Mucosa of descending colon (tissue), 3 donors: Measurements from ENCODE around the gene MRM3. TPM values are rescaled to one million over a fixed set of nuclear protein-coding genes. Genes with fewer than 3 reads are reported as not detected.
"Not testable (repeated sequence)": the region's sequence is repeated elsewhere in the genome, so short reads cannot be mapped to it uniquely, and the experiment has no call there.

Experiments
- ATAC-seq: fragments of 200-7000 bp; cut with Tn5 transposase; one replicate; pipeline ENCODE4 v1.9.1; 2020; ENCODE audit warnings: mild to moderate bottlenecking, moderate library complexity
- DNase-seq, 3 donors: peaks; one replicate each; pipeline ENCODE4 v3.0.0-alpha.2; 2020
- H3K36me3 ChIP-seq: fragments of 200-600 bp; one replicate; pipeline ENCODE4 v1.8.0; 2021; ENCODE audit warnings: low read depth, mild to moderate bottlenecking
- H3K4me1 ChIP-seq: fragments of 200-600 bp; one replicate; pipeline ENCODE4 v1.8.0; 2021; ENCODE audit warnings: low read depth, mild to moderate bottlenecking
- H3K4me3 ChIP-seq: fragments of 200-600 bp; one replicate; pipeline ENCODE4 v1.8.0; 2021; ENCODE audit warnings: mild to moderate bottlenecking
- H3K9me3 ChIP-seq: fragments of 200-600 bp; one replicate; pipeline ENCODE4 v1.8.0; 2021; ENCODE audit warnings: mild to moderate bottlenecking
- intact Hi-C, 2 donors: fragments of 100-400 bp; cut with DNase I in 1 of 2; cut with micrococcal nuclease in 1 of 2; formaldehyde crosslinking; loops; one replicate each; pipeline versions ENCODE4 v1.11.0 to v1.11.1; 2022; cut with DNase I, micrococcal nuclease
- total RNA-seq, 3 donors: library from RNA; stranded (reverse); fragmentation: NEBNext Ultra II Directional in 2 of 3; extraction: Animal tissue kit (Norgen Biotek cat#: 25700) in 2 of 3; gene quantifications; one replicate each; pipeline versions ENCODE4 v1.2.1 to v1.2.4, GENCODE V29; 2021 to 2023
- TF ChIP-seq, protein P1 (sequence below): fragments of 200-600 bp; IDR thresholded peaks from one replicate; pipeline ENCODE4 v1.8.0; 2022; ENCODE audit warnings: antibody characterized with exemption, mild to moderate bottlenecking
- donor health status: DM: no; HTN: no; CAD: no; lungs with moderate emphysema.
- donor health status: DM: no; HTN: no; CAD: no.
- donor health status: DM: no; HTN: yes; CAD: no.

The MRM3 gene
- total RNA-seq, 3 donors from 2014 or later: 12.2 to 14.8 (median 12.4) TPM

DNA sequence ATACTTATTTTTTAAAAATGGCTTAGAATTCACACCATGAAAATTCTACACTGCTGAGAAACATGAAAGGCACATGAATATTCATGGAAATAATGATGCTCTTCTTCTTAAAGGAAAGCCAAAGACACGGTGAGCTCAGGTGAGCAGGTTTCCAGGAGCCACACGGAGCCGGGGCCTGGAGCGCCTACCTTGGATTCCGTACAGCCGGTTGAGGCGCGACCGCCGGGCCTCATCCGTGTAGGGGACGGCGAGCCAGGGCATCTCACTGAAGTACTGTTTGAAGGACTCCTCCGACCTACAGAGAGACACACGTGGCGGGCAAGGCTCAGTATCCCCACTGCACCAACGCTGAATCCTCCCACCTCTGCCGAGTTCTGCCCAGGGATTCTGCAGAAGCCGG, 37.1 kb downstream of the MRM3 start:
- no peaks in the 10 kb centered on the region for H3K36me3 ChIP-seq
- TF ChIP-seq, protein P1, sequence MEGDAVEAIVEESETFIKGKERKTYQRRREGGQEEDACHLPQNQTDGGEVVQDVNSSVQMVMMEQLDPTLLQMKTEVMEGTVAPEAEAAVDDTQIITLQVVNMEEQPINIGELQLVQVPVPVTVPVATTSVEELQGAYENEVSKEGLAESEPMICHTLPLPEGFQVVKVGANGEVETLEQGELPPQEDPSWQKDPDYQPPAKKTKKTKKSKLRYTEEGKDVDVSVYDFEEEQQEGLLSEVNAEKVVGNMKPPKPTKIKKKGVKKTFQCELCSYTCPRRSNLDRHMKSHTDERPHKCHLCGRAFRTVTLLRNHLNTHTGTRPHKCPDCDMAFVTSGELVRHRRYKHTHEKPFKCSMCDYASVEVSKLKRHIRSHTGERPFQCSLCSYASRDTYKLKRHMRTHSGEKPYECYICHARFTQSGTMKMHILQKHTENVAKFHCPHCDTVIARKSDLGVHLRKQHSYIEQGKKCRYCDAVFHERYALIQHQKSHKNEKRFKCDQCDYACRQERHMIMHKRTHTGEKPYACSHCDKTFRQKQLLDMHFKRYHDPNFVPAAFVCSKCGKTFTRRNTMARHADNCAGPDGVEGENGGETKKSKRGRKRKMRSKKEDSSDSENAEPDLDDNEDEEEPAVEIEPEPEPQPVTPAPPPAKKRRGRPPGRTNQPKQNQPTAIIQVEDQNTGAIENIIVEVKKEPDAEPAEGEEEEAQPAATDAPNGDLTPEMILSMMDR: no peak
- DNase-seq (no peak), ATAC-seq (no peak)
- no peaks in the 10 kb centered on the region for H3K4me1 ChIP-seq
- intact Hi-C loops: no loop called here
- H3K4me3 ChIP-seq: no peak overlapping the region
- H3K9me3 ChIP-seq: no peaks in the 10 kb centered on the region

DNA sequence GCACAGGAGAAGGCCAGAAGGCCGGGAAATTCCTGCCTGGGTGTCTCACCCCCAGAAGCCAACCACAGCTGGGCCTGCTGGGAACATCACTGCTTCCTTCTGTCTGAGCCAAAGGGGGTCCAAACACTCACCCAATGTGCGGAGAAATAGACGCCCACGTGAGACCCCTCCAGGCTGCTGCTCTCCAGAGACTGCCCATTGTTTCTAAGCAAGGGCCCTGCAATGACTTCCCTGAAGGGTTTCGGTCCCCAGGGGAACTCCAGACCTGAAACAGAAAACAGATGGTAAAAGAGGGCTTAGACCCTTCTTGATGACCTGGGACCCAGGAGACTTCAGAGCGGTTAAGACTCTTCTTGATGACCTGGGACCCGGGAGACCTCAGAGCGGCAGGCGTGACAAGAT, 41.3 kb downstream of the MRM3 start:
- TF ChIP-seq, protein P1: no peak
- ATAC-seq (no peak), DNase-seq (no peak)
- intact Hi-C loops: no loop called here
- Histone ChIP-seq H3K4me3 (no peak overlapping the region), H3K9me3 (no peaks in the 10 kb centered on the region), H3K4me1 (no peaks in the 10 kb centered on the region), H3K36me3 (no peaks in the 10 kb centered on the region)

DNA sequence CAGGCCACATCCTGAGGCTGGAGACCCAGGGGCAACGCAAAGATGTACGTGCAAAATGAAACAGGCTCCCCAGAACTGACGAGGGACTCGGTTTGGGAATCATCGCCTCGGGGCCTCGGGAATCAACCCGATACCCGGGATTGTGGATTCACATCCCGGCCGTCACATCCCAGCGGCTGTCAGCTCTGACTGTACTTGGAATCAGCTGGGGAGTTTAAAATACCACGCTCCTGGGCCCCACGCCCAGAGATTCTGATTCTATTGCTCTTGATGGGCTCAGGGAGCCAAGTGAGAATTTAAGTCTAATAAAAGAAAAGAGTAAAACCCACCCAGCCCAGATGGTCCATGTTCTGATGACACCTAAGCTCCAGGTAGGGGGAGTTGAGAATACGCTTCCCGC, 42.2 kb downstream of the MRM3 start:
- no peaks in the 10 kb centered on the region for H3K4me1 ChIP-seq
- H3K9me3 ChIP-seq: no peaks in the 10 kb centered on the region
- H3K4me3 ChIP-seq: no peak overlapping the region
- no peaks in the 10 kb centered on the region for H3K36me3 ChIP-seq
- TF ChIP-seq, protein P1: no peak
- intact Hi-C loops: no loop called here
- DNase-seq (no peak), ATAC-seq (no peak)

DNA sequence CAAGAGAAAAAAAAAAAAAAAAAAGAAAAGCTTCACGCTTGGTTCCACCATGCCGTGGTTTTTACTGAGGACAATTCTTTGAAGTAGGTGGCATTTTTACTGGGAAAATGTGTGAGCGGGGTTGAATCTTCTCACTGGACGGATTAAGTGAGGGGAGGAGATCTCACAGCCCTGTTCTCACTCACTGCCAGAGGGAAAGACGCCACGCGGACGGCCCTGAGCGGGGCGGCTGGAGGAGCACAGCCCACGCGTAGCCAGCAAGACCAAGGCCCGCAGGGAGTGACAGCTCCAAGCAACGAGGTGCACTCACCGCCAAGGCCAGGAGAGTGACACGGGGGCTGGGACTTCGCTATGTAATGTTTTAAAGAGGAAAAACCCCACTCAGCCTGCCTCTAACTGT, 43.1 kb downstream of the MRM3 start:
- Histone ChIP-seq H3K9me3 (no peaks in the 10 kb centered on the region), H3K4me3 (no peak overlapping the region), H3K36me3 (no peaks in the 10 kb centered on the region), H3K4me1 (no peaks in the 10 kb centered on the region)
- TF ChIP-seq, protein P1: no peak
- no peak for ATAC-seq
- intact Hi-C loops: no loop called here
- no peak for DNase-seq

DNA sequence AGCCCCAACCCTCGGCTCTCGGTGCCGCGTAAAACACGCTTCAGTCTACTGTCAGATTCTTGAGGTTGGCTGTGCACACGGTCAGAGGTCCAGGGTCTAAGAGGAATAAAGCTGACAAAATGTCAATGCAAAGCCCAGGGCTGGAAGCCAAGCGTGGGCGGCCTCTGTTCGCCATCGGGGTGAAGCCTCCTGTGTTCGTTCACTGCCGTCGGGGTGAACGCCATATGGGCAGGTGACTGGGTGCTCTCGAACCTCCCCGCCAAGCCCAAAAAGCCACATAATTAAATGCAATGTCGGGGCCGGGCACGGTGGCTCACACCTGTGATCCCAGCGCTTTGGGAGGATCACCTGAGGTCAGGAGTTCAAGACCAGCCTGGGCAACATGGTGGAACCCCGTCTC, 44.6 kb downstream of the MRM3 start:
- intact Hi-C loops: no loop called here
- Histone ChIP-seq H3K4me1 (no peaks in the 10 kb centered on the region), H3K36me3 (no peaks in the 10 kb centered on the region), H3K9me3 (peaks cover 3% of the 10 kb centered on the region), H3K4me3 (no peak overlapping the region)
- DNase-seq (no peak), ATAC-seq (no peak)
- TF ChIP-seq, protein P1: no peak

DNA sequence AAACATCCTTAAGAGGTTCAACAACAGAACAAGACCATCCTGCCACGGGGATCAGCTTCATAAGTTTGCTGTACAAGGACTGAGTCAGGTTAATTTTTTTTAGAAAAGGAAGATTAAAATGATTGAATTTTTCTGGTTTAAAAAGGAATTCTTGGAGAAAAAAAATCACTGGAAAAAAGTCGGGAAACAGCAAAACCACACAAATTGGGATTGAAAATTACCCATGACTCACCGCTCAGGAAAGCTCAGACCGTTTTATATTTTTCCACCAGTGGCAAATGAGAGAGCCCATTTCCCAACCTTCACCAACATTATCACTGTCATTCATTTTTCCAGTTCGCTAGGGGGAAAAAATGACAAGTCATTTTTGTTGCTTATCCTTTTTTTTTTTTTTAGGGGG, 46.6 kb downstream of the MRM3 start:
- DNase-seq (no peak), ATAC-seq (no peak)
- intact Hi-C loops: no loop called here
- TF ChIP-seq, protein P1: no peak
- no peak overlapping the region for H3K4me3 ChIP-seq
- peaks cover 6% of the 10 kb centered on the region for H3K9me3 ChIP-seq
- no peaks in the 10 kb centered on the region for H3K4me1 ChIP-seq
- no peaks in the 10 kb centered on the region for H3K36me3 ChIP-seq

DNA sequence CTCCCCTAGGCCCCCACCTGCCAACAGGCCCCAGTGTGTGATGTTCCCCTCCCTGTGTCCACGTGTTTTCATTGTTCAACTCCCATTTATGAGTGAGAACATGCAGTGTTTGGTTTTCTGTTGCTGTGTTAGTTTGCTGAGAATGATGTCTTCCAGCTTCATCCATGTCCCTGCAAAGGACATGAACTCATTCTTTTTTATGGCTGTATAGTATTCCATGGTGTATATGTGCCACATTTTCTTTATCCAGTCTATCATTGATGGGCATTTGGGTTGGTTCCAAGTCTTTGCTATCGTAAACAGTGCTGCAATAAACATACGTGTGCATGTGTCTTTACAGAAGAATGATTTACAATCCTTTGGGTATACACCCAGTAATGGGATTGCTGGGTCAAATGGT, 47.5 kb downstream of the MRM3 start:
- H3K4me1 ChIP-seq, intact Hi-C loops, H3K4me3 ChIP-seq, H3K36me3 ChIP-seq, DNase-seq, ATAC-seq, H3K9me3 ChIP-seq: not testable (repeated sequence)
